DOHH2 (cell line): ENCODE data around the gene COX4I1.

Source experiments
- EZH2phosphoT487 ChIP-seq: fragments of 200-600 bp; sonication (generic); IDR thresholded peaks from 2 replicates; pipeline ENCODE4 v1.6.1; 2017; ENCODE audit warnings: borderline replicate concordance, mild to moderate bottlenecking, antibody characterized with exemption, low read length, moderate library complexity, mixed read lengths
- TF ChIP-seq, protein P1 (sequence below): fragments of 200-600 bp; sonication (generic); IDR thresholded peaks from one replicate; pipeline ENCODE4 v1.5.1; 2014; ENCODE audit warnings: antibody characterized with exemption, mild to moderate bottlenecking, low read depth, low read length; ENCODE audit not compliant: poor library complexity, severe bottlenecking

DNA sequence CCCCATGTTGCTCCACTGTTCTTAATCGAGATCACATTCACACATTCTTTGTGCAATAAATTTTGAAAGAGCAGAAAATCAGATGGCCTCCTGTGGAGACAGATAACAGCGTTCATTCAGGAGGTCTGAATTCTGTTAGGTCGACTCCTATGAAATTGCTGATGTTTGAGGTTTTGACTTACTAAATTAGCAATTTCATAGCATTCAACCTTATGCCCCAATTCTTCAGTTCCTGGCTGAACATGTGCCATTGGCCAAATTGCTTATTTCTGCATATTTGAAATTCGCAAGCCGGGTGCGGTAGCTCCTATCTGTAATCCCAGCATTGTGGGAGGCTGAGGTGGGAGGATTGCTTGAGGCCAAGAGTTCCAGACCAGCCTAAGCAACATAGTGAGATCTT lies 26.5 kb upstream of the COX4I1 start:
- TF ChIP-seq, protein P1, sequence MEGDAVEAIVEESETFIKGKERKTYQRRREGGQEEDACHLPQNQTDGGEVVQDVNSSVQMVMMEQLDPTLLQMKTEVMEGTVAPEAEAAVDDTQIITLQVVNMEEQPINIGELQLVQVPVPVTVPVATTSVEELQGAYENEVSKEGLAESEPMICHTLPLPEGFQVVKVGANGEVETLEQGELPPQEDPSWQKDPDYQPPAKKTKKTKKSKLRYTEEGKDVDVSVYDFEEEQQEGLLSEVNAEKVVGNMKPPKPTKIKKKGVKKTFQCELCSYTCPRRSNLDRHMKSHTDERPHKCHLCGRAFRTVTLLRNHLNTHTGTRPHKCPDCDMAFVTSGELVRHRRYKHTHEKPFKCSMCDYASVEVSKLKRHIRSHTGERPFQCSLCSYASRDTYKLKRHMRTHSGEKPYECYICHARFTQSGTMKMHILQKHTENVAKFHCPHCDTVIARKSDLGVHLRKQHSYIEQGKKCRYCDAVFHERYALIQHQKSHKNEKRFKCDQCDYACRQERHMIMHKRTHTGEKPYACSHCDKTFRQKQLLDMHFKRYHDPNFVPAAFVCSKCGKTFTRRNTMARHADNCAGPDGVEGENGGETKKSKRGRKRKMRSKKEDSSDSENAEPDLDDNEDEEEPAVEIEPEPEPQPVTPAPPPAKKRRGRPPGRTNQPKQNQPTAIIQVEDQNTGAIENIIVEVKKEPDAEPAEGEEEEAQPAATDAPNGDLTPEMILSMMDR, result no peak
- no peak for TF ChIP-seq EZH2phosphoT487
